HG03439 (cell line): ENCODE measurements around the gene PRDM5.
"Not testable (repeated sequence)": the region's sequence is repeated elsewhere in the genome, so short reads cannot be mapped to it uniquely, and the experiment has no call there.

Source experiments
- ATAC-seq: cut with Tn5 transposase; IDR thresholded peaks from one replicate; pipeline ENCODE4 v1.9.1; 2021; ENCODE audit warnings: mild to moderate bottlenecking, moderate library complexity; ENCODE audit not compliant: unreplicated experiment

PRDM5 gene

DNA sequence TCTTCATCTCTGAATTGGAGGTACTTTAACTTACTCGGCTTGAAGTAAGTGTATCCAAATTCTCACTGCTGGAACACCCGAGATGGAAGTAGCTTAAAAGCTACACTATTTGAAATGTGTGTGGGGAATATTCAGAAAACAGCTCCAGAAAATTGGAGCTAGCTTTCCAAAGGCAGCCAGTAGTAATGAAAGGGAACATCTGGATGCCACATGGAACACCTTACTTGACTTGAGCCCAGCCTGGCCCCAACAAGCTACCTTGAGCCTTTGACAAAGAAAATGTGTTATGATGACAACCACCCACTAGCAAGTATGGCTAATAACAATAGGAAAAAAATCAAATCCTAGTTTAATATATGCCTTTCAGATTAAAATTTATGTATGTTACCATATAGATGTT, 161.5 kb downstream of the PRDM5 start:
- no peak for ATAC-seq

DNA sequence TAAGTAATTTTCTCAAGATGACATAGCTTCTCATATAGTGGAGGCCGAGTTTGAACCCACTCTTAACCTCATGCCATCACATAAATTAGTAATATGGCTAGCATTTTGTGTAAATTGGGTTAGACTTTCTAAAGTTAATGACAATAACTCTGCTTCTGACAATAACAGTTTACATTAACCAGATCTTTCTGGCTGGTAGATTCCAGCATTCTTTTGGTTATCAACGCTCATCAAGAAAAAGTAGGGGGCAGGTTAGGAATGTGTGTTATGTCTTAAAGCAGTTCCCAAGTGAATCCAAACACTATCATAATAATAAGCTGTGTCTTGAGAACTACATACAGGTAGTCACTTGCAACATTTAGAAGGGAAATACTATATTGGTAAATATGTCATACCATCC, 162.5 kb downstream of the PRDM5 start:
- no peak for ATAC-seq

DNA sequence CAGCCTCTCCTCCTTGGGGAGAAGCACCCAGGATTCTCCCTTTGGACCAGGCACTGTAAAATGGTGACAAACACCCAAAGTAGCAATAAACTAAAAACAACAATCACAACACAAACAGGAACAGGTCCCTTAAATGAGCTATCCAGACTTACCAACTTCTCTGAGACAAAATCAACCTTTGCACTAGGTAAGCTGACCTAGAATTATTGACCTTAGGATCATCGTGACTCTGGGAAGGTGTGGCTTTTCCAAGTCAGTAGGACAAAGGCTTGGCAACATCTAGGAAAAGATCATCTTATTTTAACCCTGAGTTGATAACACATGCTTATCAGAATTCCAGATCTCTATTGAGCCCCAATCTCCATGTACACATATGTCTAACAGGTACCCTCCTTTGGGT, 166.7 kb downstream of the PRDM5 start:
- ATAC-seq: no peak

DNA sequence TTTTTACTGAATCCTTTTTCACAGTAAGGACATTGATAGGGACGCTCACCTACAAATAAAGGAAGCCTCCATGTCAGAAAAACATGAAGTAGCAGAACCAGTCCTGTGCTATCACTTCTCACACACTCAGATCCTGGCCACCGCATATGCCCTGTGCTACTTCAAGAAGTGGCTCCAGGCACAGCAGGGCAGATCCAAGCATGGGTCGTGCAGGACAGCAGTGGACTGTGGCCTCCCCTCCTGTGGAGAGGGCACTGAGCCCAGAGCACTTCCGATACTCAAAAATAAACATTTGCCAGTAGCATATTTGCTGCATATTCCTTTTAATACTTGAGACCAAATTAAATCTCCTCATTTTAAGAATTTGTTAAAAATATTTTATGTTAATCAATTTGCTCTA, 167.9 kb downstream of the PRDM5 start:
- ATAC-seq: no peak

DNA sequence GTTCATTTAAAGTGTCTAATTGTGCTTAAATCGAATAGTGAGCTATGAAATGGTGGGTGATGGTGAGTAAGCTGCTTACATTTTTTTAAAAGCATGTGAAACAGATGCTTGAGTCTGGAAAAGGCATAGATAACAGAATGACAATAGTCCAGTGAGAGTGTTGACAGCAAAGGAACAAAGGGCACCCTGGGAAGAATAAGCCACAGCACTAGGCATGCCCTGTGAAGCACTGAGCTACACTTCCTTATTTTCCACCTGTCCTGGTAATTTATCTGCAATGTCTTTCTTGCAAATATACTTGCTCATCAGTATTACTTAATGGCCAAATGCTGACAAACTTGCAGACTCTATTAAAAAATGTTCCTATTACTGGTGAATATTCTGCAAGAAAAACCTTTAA, 168.7 kb downstream of the PRDM5 start:
- ATAC-seq: no peak

DNA sequence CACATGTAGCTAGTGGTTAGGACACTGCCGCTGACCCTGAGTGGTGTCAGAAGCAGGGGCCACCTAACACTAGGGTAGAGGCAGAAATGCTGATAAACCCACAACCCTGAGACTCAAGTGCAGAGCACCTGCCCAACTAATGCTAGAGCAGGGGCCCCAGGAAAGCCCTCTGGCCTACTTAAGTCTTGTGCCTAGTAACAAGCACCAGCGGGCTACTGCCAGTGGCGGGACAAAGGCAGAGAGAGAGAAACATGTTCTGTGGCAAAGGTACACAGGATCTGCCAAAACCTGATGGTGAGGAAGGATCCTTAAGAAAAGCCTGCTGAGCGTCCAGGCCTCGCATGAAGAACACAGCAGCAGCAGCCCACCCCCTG, 172.4 kb downstream of the PRDM5 start:
- ATAC-seq: no peak

DNA sequence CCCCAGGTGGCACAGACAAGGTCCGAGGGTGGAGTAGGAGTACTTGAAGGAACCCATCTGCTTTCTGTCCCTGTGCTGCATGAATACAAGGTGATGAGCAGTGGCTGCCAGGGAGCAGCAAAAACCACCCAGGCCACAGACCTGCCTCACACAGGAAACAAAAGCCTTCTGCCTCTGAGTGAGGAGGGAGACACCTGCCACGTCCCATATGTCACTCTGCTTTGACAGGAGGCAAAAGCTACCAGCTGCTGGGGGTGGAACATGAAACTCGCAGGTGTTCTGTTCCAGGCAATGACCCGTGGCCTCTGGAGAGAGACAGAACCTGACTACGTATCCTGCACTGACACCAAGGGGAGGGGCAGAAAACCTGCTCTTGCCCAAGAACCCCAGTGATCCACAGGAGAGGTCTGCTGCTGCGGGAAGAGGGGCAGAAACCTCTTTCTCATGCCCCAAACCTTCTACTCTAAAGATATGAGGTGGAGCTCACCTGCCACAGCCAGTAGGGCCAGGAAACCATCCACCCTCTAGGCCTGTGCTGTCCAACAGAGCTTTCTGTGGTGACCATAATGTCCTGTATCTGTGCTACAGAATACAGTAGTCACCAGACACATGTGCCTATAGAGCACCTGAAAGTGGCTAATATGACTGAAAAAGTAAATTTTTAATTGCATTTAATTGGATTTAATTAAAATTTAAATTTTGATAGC, 172.9 kb downstream of the PRDM5 start:
- ATAC-seq: peak; percentile 99

DNA sequence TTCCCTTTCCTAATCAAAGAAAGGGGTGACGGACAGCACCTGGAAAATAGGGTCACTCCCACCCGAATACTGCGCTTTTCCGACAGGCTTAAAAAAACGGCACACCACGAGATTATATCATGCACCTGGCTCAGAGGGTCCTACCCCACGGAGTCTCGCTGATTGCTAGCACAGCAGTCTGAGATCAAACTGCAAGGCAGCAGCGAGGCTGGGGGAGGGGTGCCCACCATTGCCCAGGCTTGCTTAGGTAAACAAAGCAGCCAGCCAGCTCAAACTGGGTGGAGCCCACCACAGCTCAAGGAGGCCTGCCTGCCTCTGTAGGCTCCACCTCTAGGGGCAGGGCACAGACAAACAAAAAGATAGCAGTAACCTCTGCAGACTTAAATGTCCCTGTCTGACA, 180.9 kb downstream of the PRDM5 start:
- not testable (repeated sequence) for ATAC-seq

DNA sequence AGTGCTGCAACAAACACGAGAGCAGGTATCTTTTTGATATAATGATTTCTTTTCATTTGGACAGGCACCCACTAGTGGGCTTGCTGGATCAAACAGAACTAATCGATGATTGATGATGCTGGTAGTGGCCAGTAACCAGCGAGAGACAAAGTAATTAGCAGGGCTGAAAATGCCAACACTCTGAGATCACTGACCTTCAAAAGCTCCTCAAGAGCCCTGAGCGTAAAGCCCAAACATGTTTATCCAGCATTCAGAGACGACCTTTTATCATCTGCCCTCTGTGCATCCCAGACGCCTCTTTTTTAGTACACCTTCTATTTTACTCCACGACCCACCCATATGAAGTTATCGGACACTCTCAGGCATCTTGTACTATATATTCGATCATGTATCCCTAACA, 186.2 kb downstream of the PRDM5 start:
- ATAC-seq: no peak

DNA sequence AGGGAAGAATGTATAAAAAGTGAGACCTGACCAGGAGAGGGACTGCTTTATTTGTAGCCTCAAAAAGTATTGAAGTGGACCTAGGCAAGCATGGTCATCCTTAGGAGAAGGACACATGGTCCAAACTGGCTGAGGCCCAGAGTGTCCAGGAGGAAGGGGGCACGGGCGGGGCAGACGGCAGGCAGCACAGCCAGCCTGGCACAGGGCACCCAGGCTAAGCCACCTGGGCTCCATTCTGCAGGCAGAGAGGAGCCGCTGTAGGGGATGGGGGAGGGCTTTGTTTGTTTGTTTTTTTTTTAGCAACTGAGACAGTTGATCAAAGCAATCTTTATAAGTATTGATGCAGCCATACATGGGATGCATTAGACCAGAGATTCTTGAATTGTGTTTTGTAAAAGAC, 188.6 kb downstream of the PRDM5 start:
- no peak for ATAC-seq

DNA sequence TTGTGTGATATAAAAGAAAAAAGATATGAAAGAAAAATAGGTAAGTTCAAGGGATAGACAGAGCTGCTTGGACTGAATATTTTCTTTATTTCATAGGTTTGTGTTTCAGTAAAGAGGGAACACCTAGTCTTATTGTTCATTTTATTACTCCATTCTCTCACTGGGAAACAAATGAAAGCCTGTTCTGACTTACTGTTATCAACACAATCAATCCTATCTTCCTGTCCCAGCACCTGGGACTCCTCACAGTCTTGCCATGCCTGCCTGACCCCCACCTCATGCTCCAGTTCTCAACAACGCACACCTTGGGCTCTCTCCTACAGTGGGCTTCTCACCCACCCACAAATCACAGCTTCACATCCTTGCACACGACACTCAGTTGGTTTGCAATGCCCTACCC, 189.5 kb downstream of the PRDM5 start:
- no peak for ATAC-seq

DNA sequence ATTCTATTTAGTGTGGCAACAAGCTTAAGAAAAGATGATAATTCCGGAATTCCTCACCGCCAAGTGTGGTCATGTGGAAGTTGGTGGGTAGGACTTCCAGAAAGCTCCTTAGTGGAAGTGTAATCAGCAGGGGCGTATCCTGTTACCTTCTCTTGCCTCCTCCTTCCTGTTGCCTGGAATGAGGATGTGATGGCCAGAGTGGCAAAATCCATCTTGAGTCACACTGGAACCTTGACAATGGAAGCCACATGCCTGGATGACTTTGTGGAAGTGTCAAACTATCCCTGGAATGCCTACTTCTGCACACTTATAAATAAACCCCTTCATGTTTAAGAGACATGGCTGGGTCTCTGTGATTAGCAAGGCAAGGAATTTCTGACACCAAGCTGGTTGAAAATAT, 191.0 kb downstream of the PRDM5 start:
- ATAC-seq: no peak

DNA sequence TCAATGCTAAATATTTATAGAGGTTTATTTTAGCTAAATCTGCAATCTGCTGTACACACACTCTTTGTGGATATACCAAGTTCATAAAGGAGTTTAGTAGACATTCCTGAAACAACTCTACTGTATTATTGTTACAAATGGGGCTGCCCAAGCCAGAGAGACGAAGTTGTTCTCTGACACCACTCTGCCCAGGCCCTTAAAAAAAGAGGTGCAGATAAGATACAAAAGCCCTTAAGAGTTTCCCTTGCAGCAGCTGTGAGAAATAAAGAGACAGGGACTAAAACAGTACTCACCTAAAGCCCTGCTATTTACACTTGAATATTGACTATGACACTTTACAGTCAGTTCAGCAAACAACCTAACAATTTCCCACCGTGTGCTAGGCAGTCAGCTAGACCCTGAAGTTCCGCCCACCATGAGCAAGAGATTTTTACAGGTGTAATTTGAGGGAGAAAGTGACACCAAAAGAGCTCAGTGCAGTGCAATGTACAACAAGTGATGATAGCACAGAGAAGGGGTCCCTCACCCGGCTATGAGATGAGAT, 191.7 kb downstream of the PRDM5 start:
- no peak for ATAC-seq

DNA sequence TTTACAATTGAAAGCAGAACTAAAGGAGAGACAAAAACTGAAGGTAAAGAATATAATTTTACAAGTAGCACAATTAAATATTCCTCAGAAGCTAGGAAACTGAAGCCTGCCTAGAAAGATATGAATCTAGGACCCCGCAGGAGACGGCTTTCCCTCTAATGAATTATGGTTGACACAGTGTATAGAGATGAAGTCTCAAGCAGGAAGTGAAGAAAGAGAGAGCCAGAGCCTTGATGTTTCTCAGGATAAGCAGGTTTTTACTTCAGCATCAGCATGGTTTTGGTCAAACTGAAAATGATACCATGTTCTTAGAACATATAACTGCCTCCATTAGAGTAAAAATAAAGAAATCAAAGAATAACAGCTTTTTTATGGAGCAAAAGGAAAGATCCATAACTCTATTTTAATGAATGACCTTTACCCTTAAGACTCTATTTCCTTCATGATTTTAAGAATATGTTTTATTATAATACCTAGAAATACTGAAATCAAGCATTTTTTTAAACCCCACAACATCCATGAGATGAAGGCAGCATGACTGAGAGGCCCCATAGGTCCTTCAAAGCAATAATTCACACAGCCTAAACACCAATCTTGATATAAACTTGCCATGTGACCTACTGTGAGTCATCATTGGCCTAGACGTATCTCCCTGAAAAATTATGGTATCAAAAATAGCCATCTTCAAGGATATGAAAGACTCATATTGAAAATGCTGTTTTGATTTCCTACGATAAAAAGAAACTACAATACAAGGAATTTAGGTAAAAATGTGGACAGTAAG, 193.4 kb downstream of the PRDM5 start:
- no peak for ATAC-seq

DNA sequence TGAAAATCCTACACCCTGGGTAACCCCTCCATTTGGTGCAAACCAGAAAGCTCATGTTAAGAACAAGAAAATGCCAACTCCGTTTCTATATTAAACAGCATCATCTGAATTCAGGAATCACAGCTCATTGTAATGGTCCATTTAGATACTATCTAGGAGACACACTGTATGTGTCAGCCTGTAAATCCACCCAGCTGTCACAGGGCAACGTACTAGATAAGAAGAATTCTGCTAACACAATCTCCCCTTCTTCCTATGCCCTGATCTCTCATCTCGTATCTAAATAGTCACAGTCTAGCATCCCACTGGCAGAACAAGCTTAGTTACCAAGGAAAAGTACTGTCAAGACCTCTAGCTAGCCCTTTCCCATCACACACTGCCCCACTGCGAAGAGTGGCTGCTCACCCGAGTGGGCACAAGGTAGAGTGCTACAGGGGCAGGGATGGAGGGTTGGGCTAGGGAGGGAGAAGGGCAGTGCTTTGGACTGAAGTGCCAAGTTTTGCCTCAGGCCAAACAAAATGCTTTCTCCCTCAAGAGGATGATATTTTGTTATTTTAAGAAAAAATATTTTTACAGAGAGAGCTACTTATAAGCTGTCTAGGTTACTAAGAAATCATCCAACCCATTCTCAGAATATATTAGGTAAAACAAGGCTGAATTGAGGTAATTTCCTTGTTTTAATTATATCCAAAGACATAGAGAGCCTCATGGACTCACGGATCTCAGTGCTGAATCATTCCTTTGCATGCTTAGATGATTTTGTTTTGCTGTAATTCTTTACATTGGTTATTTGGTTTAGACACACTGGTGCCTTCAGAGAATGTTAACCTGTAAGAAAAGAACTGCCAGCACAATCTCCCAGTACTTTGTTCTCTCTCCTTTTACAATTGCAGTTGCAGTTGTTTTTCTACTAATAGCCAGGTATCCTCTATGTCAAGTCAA, 196.6 kb downstream of the PRDM5 start:
- ATAC-seq: no peak

DNA sequence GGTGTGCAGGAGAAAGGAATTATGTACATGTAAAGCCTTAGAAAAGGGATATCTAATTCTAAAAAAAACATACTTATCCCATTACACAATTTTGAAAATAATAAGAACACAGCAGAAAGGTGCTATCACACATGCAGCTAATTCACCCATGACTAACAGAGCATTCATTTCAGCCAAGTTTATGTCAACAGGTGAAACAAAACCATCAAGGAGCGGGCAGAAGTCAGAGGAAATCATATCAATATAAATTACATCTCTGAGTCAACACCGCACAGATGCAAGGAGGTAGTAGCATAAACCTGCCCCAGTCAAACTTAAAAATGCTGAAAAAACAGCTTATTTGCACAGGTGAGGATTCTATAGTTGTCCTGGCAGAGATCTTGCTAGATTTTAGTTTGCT, 197.9 kb downstream of the PRDM5 start:
- no peak for ATAC-seq

DNA sequence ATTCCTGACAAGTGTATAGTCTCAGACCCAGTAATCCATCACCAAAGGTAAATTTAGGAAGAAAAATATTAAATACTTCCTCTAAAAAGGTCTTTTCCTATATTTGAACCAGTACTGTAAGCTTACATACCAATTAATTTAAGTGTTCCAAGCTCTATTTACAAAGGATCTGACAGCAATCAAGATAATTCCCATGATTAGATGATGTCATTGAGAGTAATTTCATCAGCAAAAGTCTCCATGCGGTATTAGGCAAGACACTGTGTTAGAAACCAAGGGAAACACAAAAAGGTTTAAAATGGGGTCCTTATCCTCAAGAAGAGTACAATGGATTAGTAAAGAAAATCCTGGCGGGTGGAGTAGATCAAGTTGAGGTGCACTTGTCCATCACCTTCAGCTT, 198.5 kb downstream of the PRDM5 start:
- ATAC-seq: no peak

DNA sequence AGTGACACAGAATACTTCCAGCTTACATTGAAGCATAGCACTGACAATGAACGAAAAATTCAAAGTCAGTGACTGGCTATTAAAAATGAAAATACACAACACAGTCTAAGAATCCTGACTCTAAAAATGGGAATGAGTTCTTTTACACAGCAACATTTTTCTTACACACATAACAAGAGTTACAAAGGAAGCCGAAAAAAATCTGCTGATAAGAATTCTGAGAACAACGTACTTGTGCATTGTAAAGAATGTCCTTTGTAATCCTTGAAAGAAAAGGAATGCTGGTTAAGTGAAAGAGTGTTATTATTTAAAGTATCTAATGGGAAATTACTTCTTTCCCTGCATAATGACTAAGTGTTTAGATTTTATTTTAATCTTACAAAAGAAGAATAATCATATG, 199.4 kb downstream of the PRDM5 start:
- no peak for ATAC-seq

DNA sequence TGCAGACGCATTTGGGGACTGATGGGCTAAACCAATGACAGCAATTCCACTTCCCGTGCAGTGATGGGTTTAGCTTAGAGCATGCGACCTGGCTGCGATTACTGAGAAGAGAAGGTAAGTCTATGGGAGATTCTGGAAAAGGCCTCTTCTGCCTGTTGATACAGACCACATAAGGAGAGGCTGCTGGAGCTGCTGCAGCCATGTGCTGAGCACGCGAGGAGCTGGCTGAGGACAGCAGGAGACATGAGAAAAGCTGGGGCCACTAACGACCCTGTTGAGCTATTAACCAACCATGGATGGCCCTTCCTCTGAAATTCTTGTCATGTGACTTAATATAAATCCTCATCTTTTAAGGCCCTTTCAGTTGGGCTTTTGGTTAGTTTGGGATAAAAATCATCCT, 199.9 kb downstream of the PRDM5 start:
- ATAC-seq: no peak

DNA sequence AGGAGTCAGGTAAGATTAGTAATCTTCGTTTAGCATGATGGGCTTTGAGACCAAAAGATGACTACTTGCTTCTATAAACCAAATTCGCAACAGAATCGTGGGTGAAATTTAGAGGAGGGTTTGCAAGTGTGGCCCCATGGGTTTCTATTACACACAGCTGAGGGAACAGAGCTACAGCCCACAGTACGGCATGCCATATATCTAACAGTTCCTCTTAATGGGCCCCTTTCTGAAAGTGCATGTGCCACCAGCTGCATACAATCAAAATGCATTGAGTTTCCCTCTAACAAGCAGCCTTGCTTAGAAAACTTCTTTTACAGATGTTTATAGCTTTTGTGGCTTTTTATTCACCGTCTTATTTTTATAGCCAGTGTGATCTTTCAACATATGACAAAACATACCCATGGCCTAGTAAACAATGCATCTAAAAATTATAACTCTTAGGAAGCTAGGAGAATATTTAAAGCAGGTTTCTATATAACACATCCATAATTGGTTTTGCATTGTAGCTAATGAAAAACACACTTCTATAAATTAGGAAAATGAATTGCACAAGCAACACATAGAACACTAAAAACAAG, 202.1 kb downstream of the PRDM5 start:
- ATAC-seq: no peak

DNA sequence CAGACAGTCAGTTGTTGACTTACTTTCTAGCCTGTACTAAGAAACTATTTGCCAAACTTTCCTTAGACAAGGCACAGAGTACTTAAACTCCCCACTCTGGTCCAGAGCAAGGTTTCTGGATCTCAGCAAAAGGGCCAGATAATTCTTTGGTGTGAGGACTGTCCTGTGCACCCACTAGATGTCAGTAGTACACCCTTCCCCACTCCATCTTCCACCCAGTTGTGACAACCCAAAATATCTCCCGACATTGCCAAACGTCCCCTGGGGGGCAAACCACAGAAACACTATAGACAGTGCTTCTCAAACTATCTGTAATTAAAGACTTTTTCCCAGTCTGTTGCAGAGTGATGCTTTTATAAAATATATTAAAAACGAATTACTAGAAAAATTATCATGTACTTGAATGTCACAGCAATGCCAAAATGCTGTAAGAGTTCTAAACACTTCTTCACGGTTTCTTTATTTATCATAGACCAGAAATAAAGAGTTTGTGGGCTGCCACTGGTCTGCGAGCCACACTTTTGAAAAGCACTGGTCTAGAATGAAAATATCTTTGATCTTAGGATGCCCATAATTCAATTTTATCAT, 203.5 kb downstream of the PRDM5 start:
- ATAC-seq: peak; percentile 89
